ENCODE measurements around the gene BCL2L11. TPM values are rescaled to one million over a fixed set of nuclear protein-coding genes. Genes with fewer than 3 reads are reported as not detected.

Gene BCL2L11
- polyA plus RNA-seq, 1 experiment = 0.78 TPM

DNA sequence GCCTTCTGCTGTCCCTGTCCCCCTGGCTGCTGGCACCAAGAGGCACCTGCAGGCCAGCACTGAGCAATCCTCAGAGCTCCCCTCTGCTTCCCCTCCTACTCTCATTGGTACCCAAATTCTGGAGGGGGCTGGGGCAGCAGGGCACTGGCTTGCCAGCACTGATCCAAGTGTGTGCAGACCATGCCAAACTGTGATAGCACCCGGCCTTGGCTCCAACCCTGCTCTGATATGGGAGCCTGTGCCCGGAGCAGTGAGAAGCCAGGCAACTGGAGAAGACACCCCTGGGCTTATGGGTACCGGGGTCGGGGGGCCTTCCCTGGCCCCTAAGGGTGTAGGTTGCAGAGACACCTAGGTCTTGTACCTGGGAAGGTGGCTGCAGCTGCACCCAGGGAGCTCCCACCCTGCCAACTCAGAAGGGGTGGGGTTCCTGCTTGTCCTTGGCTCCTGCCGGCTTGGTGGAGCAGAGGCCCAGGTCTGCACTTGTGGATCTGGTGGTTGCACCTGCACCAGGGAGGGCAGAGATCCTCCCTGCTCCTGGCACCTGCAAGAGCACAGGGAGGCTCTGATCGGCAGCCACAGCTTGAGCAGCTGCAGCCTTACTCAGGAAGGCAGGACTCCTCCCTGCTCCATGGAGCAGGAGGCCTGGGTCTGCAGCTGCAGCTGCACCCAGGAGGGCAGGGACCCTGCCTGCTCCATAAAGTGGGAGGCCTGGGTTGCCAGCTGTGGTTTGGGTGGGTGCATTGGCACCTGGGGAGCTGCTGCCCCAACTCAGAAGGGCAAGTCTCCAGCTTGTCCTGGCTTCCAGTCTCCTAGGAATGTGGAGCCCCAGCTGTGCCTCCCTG lies 96.3 kb downstream of the BCL2L11 start:
- ChIA-PET CTCF (no interaction called here), POLR2A (no interaction called here)
- TF ChIP-seq, protein P1, sequence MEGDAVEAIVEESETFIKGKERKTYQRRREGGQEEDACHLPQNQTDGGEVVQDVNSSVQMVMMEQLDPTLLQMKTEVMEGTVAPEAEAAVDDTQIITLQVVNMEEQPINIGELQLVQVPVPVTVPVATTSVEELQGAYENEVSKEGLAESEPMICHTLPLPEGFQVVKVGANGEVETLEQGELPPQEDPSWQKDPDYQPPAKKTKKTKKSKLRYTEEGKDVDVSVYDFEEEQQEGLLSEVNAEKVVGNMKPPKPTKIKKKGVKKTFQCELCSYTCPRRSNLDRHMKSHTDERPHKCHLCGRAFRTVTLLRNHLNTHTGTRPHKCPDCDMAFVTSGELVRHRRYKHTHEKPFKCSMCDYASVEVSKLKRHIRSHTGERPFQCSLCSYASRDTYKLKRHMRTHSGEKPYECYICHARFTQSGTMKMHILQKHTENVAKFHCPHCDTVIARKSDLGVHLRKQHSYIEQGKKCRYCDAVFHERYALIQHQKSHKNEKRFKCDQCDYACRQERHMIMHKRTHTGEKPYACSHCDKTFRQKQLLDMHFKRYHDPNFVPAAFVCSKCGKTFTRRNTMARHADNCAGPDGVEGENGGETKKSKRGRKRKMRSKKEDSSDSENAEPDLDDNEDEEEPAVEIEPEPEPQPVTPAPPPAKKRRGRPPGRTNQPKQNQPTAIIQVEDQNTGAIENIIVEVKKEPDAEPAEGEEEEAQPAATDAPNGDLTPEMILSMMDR (IDR thresholded peaks at IDR 0.05; ENCODE audit: insufficient read depth, low read depth, low read length) = no peak
- peaks cover 4% of the 10 kb centered on the region for H3K36me3 ChIP-seq (ENCODE audit: control insufficient read depth, insufficient read depth, low read length)
- H3K27me3 ChIP-seq (ENCODE audit: control insufficient read depth, insufficient read depth, low read length) = no peaks in the 10 kb centered on the region
- DNase-seq (ENCODE audit: low read depth) = no peak
- H3K4me3 ChIP-seq (ENCODE audit: low read depth, low read length) = no peak overlapping the region
